ENCODE measurements around the gene DDX28. TPM values are rescaled to one million over a fixed set of nuclear protein-coding genes. Genes with fewer than 3 reads are reported as not detected.
"Not testable (repeated sequence)": the region's sequence is repeated elsewhere in the genome, so short reads cannot be mapped to it uniquely, and the experiment has no call there.

Gene DDX28
- polyA plus RNA-seq, 4 donors, result 9.9 to 12.1 (median 10.9) TPM

GRCh38 chr16:67998231-67998778 lies 24.7 kb downstream of the DDX28 start:
- DNase-seq (ENCODE audit: low read depth in 4 of 4, low spot score in 3 of 4), result not testable (repeated sequence)

- no peak for DNase-seq (ENCODE audit: low read depth in 4 of 4, low spot score in 3 of 4)
Observed at GRCh38 chr16:67996666-67997065, 26.4 kb downstream of the DDX28 start.

- no peak for DNase-seq (ENCODE audit: low read depth in 4 of 4, low spot score in 3 of 4)
Observed at GRCh38 chr16:67995423-67995822, 27.6 kb downstream of the DDX28 start.

- not testable (repeated sequence) for DNase-seq (ENCODE audit: low read depth in 4 of 4, low spot score in 3 of 4)
Observed at GRCh38 chr16:67994040-67994408, 29.0 kb downstream of the DDX28 start.

- DNase-seq (ENCODE audit: low read depth in 4 of 4, low spot score in 3 of 4), result peak in 2 of 4 donors; percentile 40 to 54
Observed at GRCh38 chr16:67993207-67994039, 29.6 kb downstream of the DDX28 start.

- DNase-seq (ENCODE audit: low read depth in 4 of 4, low spot score in 3 of 4), result no peak
Observed at GRCh38 chr16:67992661-67993206, 30.3 kb downstream of the DDX28 start.

- DNase-seq (ENCODE audit: low read depth in 4 of 4, low spot score in 3 of 4), result no peak
Observed at GRCh38 chr16:67990018-67990386, 33.0 kb downstream of the DDX28 start.

- DNase-seq (ENCODE audit: low read depth in 4 of 4, low spot score in 3 of 4), result no peak
Observed at GRCh38 chr16:67989322-67990017, 33.6 kb downstream of the DDX28 start.

- no peak for DNase-seq (ENCODE audit: low read depth in 4 of 4, low spot score in 3 of 4)
Observed at GRCh38 chr16:67988675-67989074, 34.4 kb downstream of the DDX28 start.

- DNase-seq (ENCODE audit: low read depth in 4 of 4, low spot score in 3 of 4), result no peak
Observed at GRCh38 chr16:67987460-67988160, 35.4 kb downstream of the DDX28 start.

- no peak for DNase-seq (ENCODE audit: low read depth in 4 of 4, low spot score in 3 of 4)
Observed at GRCh38 chr16:67986949-67987348, 36.1 kb downstream of the DDX28 start.

- no peak for DNase-seq (ENCODE audit: low read depth in 4 of 4, low spot score in 3 of 4)
Observed at GRCh38 chr16:67982011-67982696, 40.9 kb downstream of the DDX28 start.

- DNase-seq (ENCODE audit: low read depth in 4 of 4, low spot score in 3 of 4), result no peak
Observed at GRCh38 chr16:67979955-67980678, 42.9 kb downstream of the DDX28 start, which contains the start of gene DPEP3. DPEP3 (minus strand) TSS chr16:67980499; CDS start chr16:67980380, 119 bp downstream.

GRCh38 chr16:67977469-67978227 lies 45.4 kb downstream of the DDX28 start:
- no peak for DNase-seq (ENCODE audit: low read depth in 4 of 4, low spot score in 3 of 4)

- no peak for DNase-seq (ENCODE audit: low read depth in 4 of 4, low spot score in 3 of 4)
Observed at GRCh38 chr16:67977005-67977404, 46.0 kb downstream of the DDX28 start.

- DNase-seq (ENCODE audit: low read depth in 4 of 4, low spot score in 3 of 4), result no peak
Observed at GRCh38 chr16:67976205-67976604, 46.8 kb downstream of the DDX28 start.

GRCh38 chr16:67975321-67976105 lies 47.5 kb downstream of the DDX28 start:
- no peak for DNase-seq (ENCODE audit: low read depth in 4 of 4, low spot score in 3 of 4)

GRCh38 chr16:67972285-67972684 lies 50.7 kb downstream of the DDX28 start:
- DNase-seq (ENCODE audit: low read depth in 4 of 4, low spot score in 3 of 4), result not testable (repeated sequence)

All from right renal pelvis (tissue), 4 donors.